Ovary (tissue), 3 donors: Measurements from ENCODE around the gene TMEM258.

Experiments
- EP300 ChIP-seq: sonication (generic); formaldehyde crosslinking; IDR thresholded peaks from one replicate; pipeline ENCODE4 v1.6.1; 2017; ENCODE audit warnings: antibody characterized with exemption
- POLR2A ChIP-seq: fragments of 450-650 bp; IDR thresholded peaks from one replicate; pipeline ENCODE4 v1.6.1; 2017; ENCODE audit warnings: antibody characterized with exemption, mild to moderate bottlenecking, moderate library complexity
- TF ChIP-seq, protein P1 (sequence below), 3 donors: fragments of 450-650 bp in 2 of 3; fragments of 200-600 bp in 1 of 3; IDR thresholded peaks; one replicate each; pipeline versions ENCODE4 v1.5.1 to v1.8.0; 2016 to 2022; ENCODE audit warnings: antibody characterized with exemption in 3 of 3, mild to moderate bottlenecking in 1 of 3
- donor health status: DM: no; HTN: no; CAD: no.

DNA sequence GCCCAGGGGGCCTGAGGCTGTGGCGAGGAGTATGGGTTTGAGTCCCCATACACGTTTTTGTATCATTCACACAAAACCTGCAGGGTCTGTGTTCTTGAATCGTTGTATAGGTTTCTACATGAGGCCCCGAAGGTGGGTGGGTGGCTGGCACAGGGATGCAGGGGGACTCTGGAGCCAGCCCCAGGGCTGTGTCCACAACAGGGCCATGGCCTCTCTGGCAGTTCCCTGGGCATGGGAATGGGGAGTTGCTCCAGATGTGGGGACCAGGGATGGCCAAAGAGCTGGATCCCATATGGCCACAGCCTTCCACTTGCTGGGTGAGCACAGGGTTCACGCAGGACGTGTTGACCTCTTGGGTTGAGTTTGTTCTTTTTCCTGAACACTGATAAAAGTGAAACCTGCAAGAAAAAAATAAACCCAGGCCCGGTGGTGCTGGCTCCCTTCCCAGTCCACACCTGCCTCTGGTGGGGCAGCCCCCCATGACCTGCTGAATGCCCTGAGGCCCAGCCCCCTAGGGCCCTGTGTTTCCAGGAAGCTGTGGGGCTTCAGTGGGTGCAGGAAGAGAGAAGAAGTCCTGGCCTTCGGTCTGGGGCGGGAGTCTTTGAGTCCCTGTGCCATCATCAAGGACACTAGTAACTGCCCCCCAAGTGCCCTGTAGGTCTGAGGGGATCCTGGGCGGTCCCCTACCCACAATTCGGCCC lies 23.9 kb downstream of the TMEM258 start:
- TF ChIP-seq, protein P1, sequence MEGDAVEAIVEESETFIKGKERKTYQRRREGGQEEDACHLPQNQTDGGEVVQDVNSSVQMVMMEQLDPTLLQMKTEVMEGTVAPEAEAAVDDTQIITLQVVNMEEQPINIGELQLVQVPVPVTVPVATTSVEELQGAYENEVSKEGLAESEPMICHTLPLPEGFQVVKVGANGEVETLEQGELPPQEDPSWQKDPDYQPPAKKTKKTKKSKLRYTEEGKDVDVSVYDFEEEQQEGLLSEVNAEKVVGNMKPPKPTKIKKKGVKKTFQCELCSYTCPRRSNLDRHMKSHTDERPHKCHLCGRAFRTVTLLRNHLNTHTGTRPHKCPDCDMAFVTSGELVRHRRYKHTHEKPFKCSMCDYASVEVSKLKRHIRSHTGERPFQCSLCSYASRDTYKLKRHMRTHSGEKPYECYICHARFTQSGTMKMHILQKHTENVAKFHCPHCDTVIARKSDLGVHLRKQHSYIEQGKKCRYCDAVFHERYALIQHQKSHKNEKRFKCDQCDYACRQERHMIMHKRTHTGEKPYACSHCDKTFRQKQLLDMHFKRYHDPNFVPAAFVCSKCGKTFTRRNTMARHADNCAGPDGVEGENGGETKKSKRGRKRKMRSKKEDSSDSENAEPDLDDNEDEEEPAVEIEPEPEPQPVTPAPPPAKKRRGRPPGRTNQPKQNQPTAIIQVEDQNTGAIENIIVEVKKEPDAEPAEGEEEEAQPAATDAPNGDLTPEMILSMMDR (IDR thresholded peaks at IDR 0.05): no peak
- TF ChIP-seq POLR2A (no peak), EP300 (no peak)
